GM18517 (cell line): ENCODE measurements around the gene PLVAP.
A peak's percentile ranks its signal among the peaks of the same experiment; 100 is the strongest.

Source experiments
- ATAC-seq: cut with Tn5 transposase; IDR thresholded peaks from one replicate; pipeline ENCODE4 v1.9.1; 2021; ENCODE audit warnings: mild to moderate bottlenecking, moderate library complexity; ENCODE audit not compliant: unreplicated experiment

PLVAP gene

GRCh38 chr19:17376935-17377600 lies at the start of gene PLVAP:
Gene PLVAP, minus strand, starts transcription at chr19:17377342. Its CDS starts 54 bp downstream, at chr19:17377288.
- ATAC-seq = no peak

GRCh38 chr19:17424743-17425365 lies 47.7 kb upstream of the PLVAP start:
- no peak for ATAC-seq

GRCh38 chr19:17423429-17424208 lies 46.5 kb upstream of the PLVAP start:
- no peak for ATAC-seq

GRCh38 chr19:17421942-17422341 lies 44.8 kb upstream of the PLVAP start:
- no peak for ATAC-seq

- no peak for ATAC-seq
These were observed 43.4 kb upstream of the PLVAP start for GRCh38 chr19:17420475-17420924.

- peak; percentile 85 for ATAC-seq
These were observed 42.7 kb upstream of the PLVAP start, which contains the start of gene MVB12A for GRCh38 chr19:17419621-17420474. Gene MVB12A, plus strand, starts transcription at chr19:17420047. Its CDS starts 89 bp downstream, at chr19:17420136.

GRCh38 chr19:17419154-17419620 lies 42.0 kb upstream of the PLVAP start:
- ATAC-seq = no peak

- no peak for ATAC-seq
These were observed 41.6 kb upstream of the PLVAP start for GRCh38 chr19:17418710-17419109.

- ATAC-seq = no peak
These were observed 38.0 kb upstream of the PLVAP start for GRCh38 chr19:17415121-17415520.

GRCh38 chr19:17414097-17414496 lies 37.0 kb upstream of the PLVAP start:
- ATAC-seq = no peak

GRCh38 chr19:17411801-17412200 lies 34.7 kb upstream of the PLVAP start:
- no peak for ATAC-seq

- no peak for ATAC-seq
These were observed 32.8 kb upstream of the PLVAP start for GRCh38 chr19:17409990-17410389.

- no peak for ATAC-seq
These were observed 29.7 kb upstream of the PLVAP start for GRCh38 chr19:17406887-17407196.

GRCh38 chr19:17406046-17406886 lies 29.1 kb upstream of the PLVAP start:
- ATAC-seq = no peak

- ATAC-seq = peak; percentile 78
These were observed 28.3 kb upstream of the PLVAP start, which contains the start of gene BST2 for GRCh38 chr19:17405250-17406045. Gene BST2, minus strand, starts transcription at chr19:17405630. Its CDS starts 55 bp downstream, at chr19:17405575.

GRCh38 chr19:17404621-17405249 lies 27.6 kb upstream of the PLVAP start:
- no peak for ATAC-seq

- no peak for ATAC-seq
These were observed 26.9 kb upstream of the PLVAP start for GRCh38 chr19:17404015-17404414.
